Measurements from ENCODE around the gene NAV2.

The NAV2 gene

GRCh38 chr11:19788435-19788834, 75.8 kb downstream of the NAV2 start:
- no peak for DNase-seq

GRCh38 chr11:19789245-19789644, 76.6 kb downstream of the NAV2 start:
- DNase-seq: no peak

- DNase-seq: no peak
Observed at GRCh38 chr11:19789835-19790710, 77.4 kb downstream of the NAV2 start.

- DNase-seq: no peak
Observed at GRCh38 chr11:19790831-19791552, 78.4 kb downstream of the NAV2 start.

- no peak for DNase-seq
Observed at GRCh38 chr11:19792510-19792909, 79.9 kb downstream of the NAV2 start.

- no peak for DNase-seq
Observed at GRCh38 chr11:19793326-19793725, 80.7 kb downstream of the NAV2 start.

GRCh38 chr11:19794161-19794560, 81.5 kb downstream of the NAV2 start:
- no peak for DNase-seq

- no peak for DNase-seq
Observed at GRCh38 chr11:19795082-19795481, 82.4 kb downstream of the NAV2 start.

- no peak for DNase-seq
Observed at GRCh38 chr11:19800162-19800561, 87.5 kb downstream of the NAV2 start.

- no peak for DNase-seq
Observed at GRCh38 chr11:19800714-19801519, 88.3 kb downstream of the NAV2 start.

GRCh38 chr11:19802773-19803293, 90.2 kb downstream of the NAV2 start:
- no peak for DNase-seq

- peak; percentile 64 for DNase-seq
Observed at GRCh38 chr11:19803506-19803998, 90.9 kb downstream of the NAV2 start.

GRCh38 chr11:19805376-19805775, 92.7 kb downstream of the NAV2 start:
- no peak for DNase-seq

- no peak for DNase-seq
Observed at GRCh38 chr11:19805827-19806226, 93.2 kb downstream of the NAV2 start.

- no peak for DNase-seq
Observed at GRCh38 chr11:19806251-19806650, 93.6 kb downstream of the NAV2 start.

- DNase-seq: no peak
Observed at GRCh38 chr11:19808076-19808911, 95.7 kb downstream of the NAV2 start.

- no peak for DNase-seq
Observed at GRCh38 chr11:19810852-19811251, 98.2 kb downstream of the NAV2 start.

- no peak for DNase-seq
Observed at GRCh38 chr11:19811380-19811779, 98.7 kb downstream of the NAV2 start.

- no peak for DNase-seq
Observed at GRCh38 chr11:19812096-19812495, 99.5 kb downstream of the NAV2 start.

GRCh38 chr11:19812710-19813109, 100.1 kb downstream of the NAV2 start:
- no peak for DNase-seq

- DNase-seq: no peak
Observed at GRCh38 chr11:19813158-19813879, 100.7 kb downstream of the NAV2 start.
